ENCODE results near the gene CD274. TPM values are rescaled to one million over a fixed set of nuclear protein-coding genes. Genes with fewer than 3 reads are reported as not detected.

CD274 gene
- total RNA-seq, 1 experiment from 2014 or later = 7.3 TPM

DNA sequence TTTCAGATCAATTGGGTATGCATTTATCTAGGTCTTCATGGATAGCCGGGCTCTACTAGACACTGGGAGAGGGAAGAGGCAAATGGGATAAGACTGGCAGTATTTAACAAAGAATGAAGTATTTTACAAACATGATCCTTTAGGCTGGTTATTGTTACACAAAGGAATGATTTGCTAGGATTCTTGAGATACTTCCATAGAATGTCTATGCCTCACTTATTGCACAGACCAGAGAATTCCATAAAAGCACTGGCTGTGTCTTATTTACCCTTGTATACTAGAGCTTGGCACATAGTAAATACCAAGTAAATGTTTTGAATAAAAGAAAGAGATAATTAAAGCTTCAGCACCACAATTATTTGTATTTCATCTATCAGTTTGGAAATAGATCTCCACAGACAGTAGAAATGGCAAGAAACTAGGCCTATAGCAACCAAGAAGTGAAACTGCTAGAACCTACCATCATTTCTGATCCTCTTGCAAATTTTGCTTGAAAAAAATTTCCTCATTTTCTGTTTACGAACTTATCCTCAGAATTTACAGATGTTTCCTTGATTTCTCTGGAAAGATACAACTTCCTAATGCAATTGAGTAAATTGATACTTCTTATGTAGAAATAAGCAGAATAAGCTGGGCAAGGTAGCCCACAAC is 63.7 kb downstream of the CD274 start:
- in situ Hi-C loops (cut with HindIII; ENCODE audit: low pct_unique_long_range_greater_than_20kb, low sequenced_read_pairs) = no loop called here
- no peak for DNase-seq (ENCODE audit: low read depth)

DNA sequence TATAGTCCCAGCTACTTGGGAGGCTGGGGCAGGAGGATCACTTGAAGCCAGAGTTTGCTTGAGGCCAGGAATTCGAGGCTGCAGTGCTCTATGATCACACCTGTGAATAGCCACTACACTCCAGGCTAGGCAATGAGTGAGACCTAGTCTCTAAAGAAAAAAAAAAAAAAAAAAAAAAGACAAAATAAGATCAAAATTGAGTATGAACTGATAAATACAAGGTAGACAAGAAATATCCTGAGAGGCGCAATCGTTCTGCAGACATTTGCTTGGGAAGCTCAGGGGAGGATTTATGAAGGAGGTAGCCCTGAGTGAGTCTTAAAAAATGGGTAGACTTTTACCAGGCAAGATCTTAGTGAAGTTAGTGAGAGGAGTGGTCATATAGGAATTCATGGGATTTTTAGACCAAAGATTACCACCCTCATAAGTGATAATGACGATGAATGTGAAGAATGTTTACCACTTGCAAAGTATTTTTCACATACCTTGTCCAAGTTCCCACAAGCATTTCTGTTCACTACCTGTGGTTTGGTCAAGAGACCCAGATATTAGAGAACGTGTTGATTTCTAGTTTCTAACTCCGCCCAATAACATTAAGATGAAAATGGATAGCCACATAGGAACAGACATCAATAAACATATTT is 64.4 kb downstream of the CD274 start:
- DNase-seq (ENCODE audit: low read depth) = no peak
- in situ Hi-C loops (cut with HindIII; ENCODE audit: low pct_unique_long_range_greater_than_20kb, low sequenced_read_pairs) = no loop called here

DNA sequence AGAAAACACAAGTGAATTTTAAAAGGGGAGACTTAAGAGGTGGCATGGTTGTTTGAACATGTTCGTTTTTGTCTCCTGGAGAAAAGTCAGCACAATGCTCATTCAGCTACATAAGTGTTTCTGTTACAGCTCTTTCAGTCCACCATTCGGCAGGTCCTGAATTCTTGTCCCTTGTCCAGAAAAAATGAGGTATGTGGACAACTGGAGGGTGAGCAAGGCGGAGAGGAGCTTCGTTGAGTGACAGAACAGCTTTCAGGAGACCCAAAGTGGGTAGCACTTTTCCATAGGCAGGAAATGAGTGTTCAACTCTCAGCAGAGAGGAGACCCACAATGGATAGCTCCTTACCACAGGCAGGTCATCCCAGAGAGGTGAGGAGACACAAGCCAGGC is 64.9 kb downstream of the CD274 start:
- in situ Hi-C loops (cut with HindIII; ENCODE audit: low pct_unique_long_range_greater_than_20kb, low sequenced_read_pairs) = no loop called here
- no peak for DNase-seq (ENCODE audit: low read depth)

DNA sequence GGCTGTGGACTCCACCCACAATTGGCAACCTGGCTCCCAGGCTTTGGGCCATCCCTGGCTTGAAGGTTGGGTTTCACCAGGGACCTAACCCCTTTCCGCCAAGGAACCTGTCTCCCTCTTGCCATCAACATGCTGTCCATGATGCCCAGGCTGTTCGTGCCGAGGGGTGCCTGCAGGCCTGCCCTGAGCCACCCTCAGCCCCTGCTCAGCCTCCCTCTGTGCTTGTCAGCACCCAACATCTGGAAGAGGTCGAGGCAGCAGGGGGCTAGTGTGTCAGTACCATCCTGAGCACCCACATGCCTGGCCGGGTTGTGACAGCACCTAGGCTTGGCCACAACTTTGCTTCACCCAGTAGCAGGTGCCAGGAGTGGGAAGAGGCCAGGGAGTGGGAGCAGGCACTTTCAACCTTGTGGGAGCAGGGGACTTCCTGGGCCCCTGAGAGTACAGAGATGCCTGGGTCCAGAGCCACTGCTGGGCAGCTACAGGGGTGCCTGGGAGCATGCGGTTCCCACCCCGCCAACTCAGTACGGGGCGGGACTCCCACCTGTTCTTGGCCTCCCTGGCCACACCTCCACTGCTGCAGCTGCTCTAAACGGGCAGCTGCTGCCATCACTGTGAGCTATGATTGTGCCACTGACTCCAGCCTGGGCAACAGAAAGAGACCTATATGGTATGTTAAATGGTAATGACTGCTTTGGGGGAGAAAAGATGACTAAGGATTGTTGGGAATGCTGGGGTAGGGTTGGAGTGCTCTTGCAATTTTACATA is 66.3 kb downstream of the CD274 start:
- in situ Hi-C loops (cut with HindIII; ENCODE audit: low pct_unique_long_range_greater_than_20kb, low sequenced_read_pairs) = no loop called here
- no peak for DNase-seq (ENCODE audit: low read depth)

DNA sequence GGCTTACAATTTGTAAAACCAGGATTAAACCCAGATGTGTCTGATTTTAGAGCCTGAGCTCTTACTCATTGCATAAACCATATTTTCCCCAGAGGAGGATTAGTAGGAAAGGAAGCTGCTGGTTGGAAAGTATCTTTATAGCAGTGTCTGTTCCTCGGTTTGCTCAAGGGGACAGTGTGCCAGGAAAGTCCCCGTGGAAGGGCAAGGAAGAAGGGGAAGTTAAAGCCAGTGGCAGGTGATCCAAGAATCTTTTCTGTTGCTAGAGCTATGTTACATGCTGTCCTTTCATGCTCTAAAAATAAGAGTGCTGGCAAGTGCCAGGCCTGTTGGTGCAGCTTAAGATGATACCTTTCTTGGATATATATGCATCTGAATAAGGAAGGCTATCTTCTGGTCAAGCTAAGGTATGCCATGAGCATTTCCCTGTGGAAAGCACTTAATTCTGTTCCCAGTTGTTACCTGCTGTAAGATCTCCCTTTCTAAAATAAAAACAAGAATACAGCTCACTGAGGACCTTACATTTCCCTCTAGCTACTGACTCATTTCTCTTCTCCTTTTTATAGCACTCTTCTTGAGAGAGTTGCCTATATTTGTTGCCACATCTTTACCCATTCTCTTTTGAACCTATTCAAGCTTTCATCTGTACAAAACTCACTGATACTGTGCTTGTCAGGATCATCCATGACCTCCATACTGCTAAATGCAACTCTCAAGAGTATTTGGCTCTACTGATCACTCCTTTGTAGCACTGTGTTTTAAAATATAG is 68.0 kb downstream of the CD274 start:
- in situ Hi-C loops (cut with HindIII; ENCODE audit: low pct_unique_long_range_greater_than_20kb, low sequenced_read_pairs) = no loop called here
- DNase-seq (ENCODE audit: low read depth) = no peak

DNA sequence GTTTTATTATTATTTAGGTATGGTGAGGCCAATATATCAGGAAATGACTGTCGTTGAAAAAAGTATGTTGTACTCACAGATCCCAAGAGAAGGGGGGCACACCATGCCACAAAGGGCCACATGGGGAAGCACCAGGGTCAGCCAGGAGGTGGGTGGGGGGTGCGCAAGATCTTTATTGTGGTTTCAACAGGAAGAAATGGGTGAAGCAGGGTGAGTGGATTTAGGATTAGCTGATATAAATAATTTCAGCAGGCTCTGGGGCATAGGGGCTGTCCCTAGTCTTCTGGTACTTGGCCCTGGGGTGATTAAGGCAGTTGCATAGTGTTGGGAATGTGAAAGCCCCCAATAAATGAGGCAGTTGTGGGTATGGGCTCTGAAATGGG is 68.6 kb downstream of the CD274 start:
- in situ Hi-C loops (cut with HindIII; ENCODE audit: low pct_unique_long_range_greater_than_20kb, low sequenced_read_pairs) = no loop called here
- DNase-seq (ENCODE audit: low read depth) = no peak

Other genes with a start within 250 kb of the CD274 start
- not detected in 2 replicates for gene INSL4, start 219.1 kb upstream of the CD274 start, total RNA-seq (2014; rRNA removed; shearing (Covaris generic); ENCODE audit: low replicate concordance)
- gene RLN2, start 145.8 kb upstream of the CD274 start, total RNA-seq (2014; rRNA removed; shearing (Covaris generic); ENCODE audit: low replicate concordance) = not detected in 2 replicates
- not detected in 2 replicates for gene RLN1, start 110.7 kb upstream of the CD274 start, total RNA-seq (2014; rRNA removed; shearing (Covaris generic); ENCODE audit: low replicate concordance)
- 34.5 and 45.1 TPM in 2 replicates for gene PLGRKT, start 12.6 kb upstream of the CD274 start, total RNA-seq (2014; rRNA removed; shearing (Covaris generic); ENCODE audit: low replicate concordance)
- gene PDCD1LG2, start 60.0 kb downstream of the CD274 start, total RNA-seq (2014; rRNA removed; shearing (Covaris generic); ENCODE audit: low replicate concordance) = not detected in 2 replicates
- 7.4 TPM in 2 replicates for gene RIC1, start 178.6 kb downstream of the CD274 start, total RNA-seq (2014; rRNA removed; shearing (Covaris generic); ENCODE audit: low replicate concordance)